Parathyroid adenoma (tissue), 2 donors: ENCODE data around the gene LRP1B.

Experiments used
- H2AFZ ChIP-seq: fragments of 300-600 bp; sonication (generic); one replicate; pipeline ENCODE4 v1.7.0; 2017; ENCODE audit warnings: antibody characterized with exemption, mild to moderate bottlenecking
- H3K27ac ChIP-seq: fragments of 300-600 bp; sonication (generic); one replicate; pipeline ENCODE4 v1.7.0; 2017
- H3K27me3 ChIP-seq: fragments of 300-600 bp; sonication (generic); one replicate; pipeline ENCODE4 v1.7.0; 2017; ENCODE audit warnings: low read length; ENCODE audit not compliant: control insufficient read depth, insufficient read depth
- H3K36me3 ChIP-seq: fragments of 300-600 bp; sonication (generic); one replicate; pipeline ENCODE4 v1.7.0; 2017; ENCODE audit warnings: low read length; ENCODE audit not compliant: control insufficient read depth, insufficient read depth
- H3K4me1 ChIP-seq: fragments of 300-600 bp; sonication (generic); one replicate; pipeline ENCODE4 v1.7.0; 2017; ENCODE audit warnings: control low read depth
- H3K4me2 ChIP-seq: fragments of 300-600 bp; sonication (generic); one replicate; pipeline ENCODE4 v1.7.0; 2017; ENCODE audit warnings: low read length
- H3K4me3 ChIP-seq: fragments of 300-600 bp; sonication (generic); one replicate; pipeline ENCODE4 v1.7.0; 2017; ENCODE audit warnings: low read depth, low read length
- H3K79me2 ChIP-seq: fragments of 300-600 bp; sonication (generic); one replicate; pipeline ENCODE4 v1.7.0; 2017; ENCODE audit warnings: control low read depth
- H3K9ac ChIP-seq: fragments of 300-600 bp; sonication (generic); one replicate; pipeline ENCODE4 v1.7.0; 2017; ENCODE audit warnings: mild to moderate bottlenecking
- H3K9me3 ChIP-seq: fragments of 300-600 bp; sonication (generic); one replicate; pipeline ENCODE4 v1.7.0; 2017; ENCODE audit warnings: low read length; ENCODE audit not compliant: control insufficient read depth
- CTCF ChIP-seq: fragments of 300-600 bp; sonication (generic); IDR thresholded peaks from one replicate; pipeline ENCODE4 v1.7.0; 2017; ENCODE audit warnings: antibody characterized with exemption, mild to moderate bottlenecking
- donor health status: primary hyperparathyroidism.

LRP1B gene

DNA sequence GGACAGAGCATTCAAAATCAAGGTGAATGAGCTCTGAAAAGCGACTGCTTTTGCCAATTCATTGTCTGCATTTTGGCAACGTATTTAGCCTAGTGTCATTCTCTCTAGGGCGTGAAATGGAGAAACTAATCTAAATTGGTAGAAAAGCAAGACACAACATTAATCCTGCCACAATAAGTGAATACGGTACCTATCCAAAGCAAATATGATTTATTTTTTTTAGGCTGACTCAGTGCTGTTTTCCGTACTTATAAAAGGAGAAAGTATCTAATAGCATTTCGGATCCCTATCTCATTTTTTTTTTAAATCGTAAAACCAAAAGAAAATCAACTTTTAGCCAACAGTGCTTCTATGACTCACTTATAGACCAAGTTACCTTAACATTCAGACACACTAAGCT, 672.5 kb downstream of the LRP1B start:
- H3K4me2 ChIP-seq: no peak overlapping the region
- H3K36me3 ChIP-seq: no peaks in the 10 kb centered on the region
- H2AFZ ChIP-seq: no peak overlapping the region
- H3K27me3 ChIP-seq: no peaks in the 10 kb centered on the region
- H3K4me1 ChIP-seq: peaks cover 19% of the 10 kb centered on the region
- H3K27ac ChIP-seq: no peak overlapping the region
- no peaks in the 10 kb centered on the region for H3K79me2 ChIP-seq
- H3K9ac ChIP-seq: no peak overlapping the region
- no peak overlapping the region for H3K4me3 ChIP-seq
- TF ChIP-seq CTCF: no peak
- H3K9me3 ChIP-seq: no peaks in the 10 kb centered on the region

GRCh38 chr2:141455877-141456276, 674.9 kb downstream of the LRP1B start:
- no peaks in the 10 kb centered on the region for H3K9me3 ChIP-seq
- H3K27me3 ChIP-seq: no peaks in the 10 kb centered on the region
- peak overlapping the region; percentile 56 for H3K4me2 ChIP-seq
- no peak overlapping the region for H3K9ac ChIP-seq
- H3K27ac ChIP-seq: peak overlapping the region; percentile 64
- no peaks in the 10 kb centered on the region for H3K36me3 ChIP-seq
- TF ChIP-seq CTCF: no peak
- peak overlapping the region; percentile 59 for H2AFZ ChIP-seq
- peaks cover 19% of the 10 kb centered on the region for H3K4me1 ChIP-seq
- H3K79me2 ChIP-seq: no peaks in the 10 kb centered on the region
- peak overlapping the region; percentile 20 for H3K4me3 ChIP-seq

- Histone ChIP-seq H3K4me3 (peak overlapping the region; percentile 20), H3K9ac (no peak overlapping the region), H3K4me1 (peaks cover 19% of the 10 kb centered on the region), H3K27ac (peak overlapping the region; percentile 64), H3K9me3 (no peaks in the 10 kb centered on the region), H2AFZ (peak overlapping the region; percentile 59), H3K4me2 (peak overlapping the region; percentile 56), H3K27me3 (no peaks in the 10 kb centered on the region), H3K36me3 (no peaks in the 10 kb centered on the region), H3K79me2 (no peaks in the 10 kb centered on the region)
- TF ChIP-seq CTCF: no peak
These were observed 675.5 kb downstream of the LRP1B start for GRCh38 chr2:141455211-141455826.

GRCh38 chr2:141440072-141440635, 690.7 kb downstream of the LRP1B start:
- Histone ChIP-seq H2AFZ (no peak overlapping the region), H3K27me3 (no peaks in the 10 kb centered on the region), H3K9ac (no peak overlapping the region), H3K4me1 (no peaks in the 10 kb centered on the region), H3K79me2 (no peaks in the 10 kb centered on the region), H3K9me3 (no peaks in the 10 kb centered on the region), H3K27ac (no peak overlapping the region), H3K36me3 (no peaks in the 10 kb centered on the region), H3K4me3 (no peak overlapping the region), H3K4me2 (no peak overlapping the region)
- TF ChIP-seq CTCF: no peak

DNA sequence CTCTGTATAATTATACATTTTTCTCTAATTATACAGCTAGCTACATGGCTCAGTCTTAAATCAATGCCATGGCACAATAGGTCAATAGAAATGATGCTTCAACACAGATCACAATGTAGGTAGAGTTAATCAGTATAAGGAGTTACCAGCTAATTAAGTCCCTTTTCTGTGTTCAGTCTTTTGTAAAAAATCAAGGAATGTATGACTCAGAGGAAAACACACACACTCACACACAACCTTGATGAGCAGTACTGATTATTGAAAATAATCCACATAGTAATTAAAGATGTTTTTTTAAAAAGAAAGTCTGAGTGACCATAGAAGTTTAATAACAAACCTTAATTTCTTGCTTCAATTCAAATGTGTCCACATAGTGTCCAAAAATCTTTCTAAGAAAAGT, 691.3 kb downstream of the LRP1B start:
- no peaks in the 10 kb centered on the region for H3K27me3 ChIP-seq
- H3K9ac ChIP-seq: no peak overlapping the region
- no peaks in the 10 kb centered on the region for H3K4me1 ChIP-seq
- H3K27ac ChIP-seq: no peak overlapping the region
- no peaks in the 10 kb centered on the region for H3K79me2 ChIP-seq
- H3K4me3 ChIP-seq: no peak overlapping the region
- H3K4me2 ChIP-seq: no peak overlapping the region
- H2AFZ ChIP-seq: no peak overlapping the region
- no peaks in the 10 kb centered on the region for H3K9me3 ChIP-seq
- H3K36me3 ChIP-seq: no peaks in the 10 kb centered on the region
- TF ChIP-seq CTCF: no peak
